ENCODE data around the gene PSMD5.

- TF ChIP-seq CTCF (conservative IDR thresholded peaks at IDR 0.05; ENCODE audit: low read length) = no peak
- TF ChIP-seq EZH2phosphoT487 (IDR thresholded peaks at IDR 0.05; ENCODE audit: borderline replicate concordance) = no peak
Observed at GRCh38 chr9:120818595-120818994, 24.1 kb downstream of the PSMD5 start.
